ENCODE measurements around the gene PYGB.

Gene PYGB

DNA sequence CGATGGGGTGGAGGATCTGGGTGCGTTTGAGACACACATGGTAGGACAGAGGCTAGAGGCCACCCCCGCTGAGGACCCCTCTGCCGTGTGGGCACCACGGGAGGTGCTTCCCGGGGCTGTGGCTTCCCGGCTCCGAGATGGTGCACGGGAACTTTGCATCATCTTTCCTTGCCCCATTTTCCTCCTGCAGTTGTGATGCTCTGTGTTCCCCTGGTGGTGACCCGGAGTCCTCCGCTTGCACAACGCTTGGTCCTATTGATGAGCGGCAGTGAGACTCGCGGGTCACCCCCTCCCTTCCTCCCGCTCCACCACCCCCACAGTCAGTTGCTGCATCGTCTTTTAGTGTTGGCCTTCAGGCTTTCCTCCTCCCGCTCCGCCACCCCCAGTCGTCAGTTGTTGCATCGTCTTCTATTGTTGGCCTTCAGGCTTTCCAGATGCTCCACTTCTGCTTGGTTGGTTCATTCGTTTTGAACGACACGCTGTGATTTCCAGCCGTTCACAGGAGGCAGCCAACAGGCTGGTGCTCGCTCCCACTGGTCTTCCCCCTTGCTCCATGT lies 37.3 kb downstream of the PYGB start:
- Histone ChIP-seq H3K36me3 (ENCODE audit: insufficient read depth, low read depth, low read length) (peaks cover 82% of the 10 kb centered on the region), H3K9ac (ENCODE audit: low read depth, low read length) (no peak overlapping the region), H3K4me3 (ENCODE audit: low read length) (no peak overlapping the region), H3K27me3 (ENCODE audit: insufficient read depth, low read length) (no peaks in the 10 kb centered on the region), H3K27ac (ENCODE audit: low read length) (no peak overlapping the region), H3K9me3 (ENCODE audit: insufficient read depth, low read depth, low read length) (no peaks in the 10 kb centered on the region), H3K4me1 (ENCODE audit: insufficient read depth, low read length) (no peaks in the 10 kb centered on the region)

DNA sequence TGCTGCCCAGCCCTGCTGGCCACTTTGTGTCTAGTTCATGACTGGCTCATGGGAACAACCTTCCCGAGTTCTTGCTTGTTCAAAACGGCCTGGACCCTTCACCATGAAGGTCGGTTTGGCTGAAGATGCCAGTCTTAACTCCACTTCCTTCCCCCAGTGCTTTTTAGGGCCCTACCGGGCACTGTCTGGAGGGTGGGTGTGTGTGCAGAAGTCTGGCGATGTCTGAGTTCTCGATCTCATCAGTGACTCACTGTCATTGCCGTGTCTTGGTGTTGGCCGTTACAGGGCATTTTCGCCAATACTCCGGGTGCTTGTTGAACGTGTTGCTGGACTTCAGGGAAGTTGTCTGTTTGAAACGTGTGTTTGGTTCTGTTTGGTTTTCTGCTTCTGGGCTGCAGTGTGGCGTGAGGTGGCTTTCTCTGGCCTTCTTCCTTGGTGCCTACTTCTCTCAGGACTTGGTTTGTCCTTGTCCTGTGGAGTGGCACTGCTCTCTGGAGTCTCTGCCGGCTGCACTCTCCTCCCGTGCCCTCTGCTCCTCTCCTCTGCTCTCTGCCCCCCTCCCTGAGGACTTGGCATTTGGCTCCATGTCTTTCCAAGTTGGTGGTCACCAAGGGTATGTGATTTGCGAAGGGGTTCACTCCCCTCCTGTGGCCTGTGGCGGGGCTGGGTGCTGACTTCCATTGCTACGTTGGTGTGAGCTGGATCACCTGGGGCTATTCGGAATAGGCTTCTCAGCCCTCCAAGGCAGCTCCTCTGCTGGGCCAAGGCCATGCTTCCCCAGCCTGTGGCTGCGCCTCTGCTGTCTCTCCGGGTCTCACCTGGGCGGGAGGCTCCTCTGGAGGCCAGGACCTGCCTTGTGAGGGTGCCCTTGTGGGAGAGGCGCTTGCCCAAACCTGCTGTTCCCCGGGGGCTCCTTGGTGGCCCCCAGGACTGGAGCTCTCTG lies 38.2 kb downstream of the PYGB start:
- Histone ChIP-seq H3K9ac (ENCODE audit: low read depth, low read length) (no peak overlapping the region), H3K27me3 (ENCODE audit: insufficient read depth, low read length) (no peaks in the 10 kb centered on the region), H3K4me1 (ENCODE audit: insufficient read depth, low read length) (no peaks in the 10 kb centered on the region), H3K9me3 (ENCODE audit: insufficient read depth, low read depth, low read length) (no peaks in the 10 kb centered on the region), H3K27ac (ENCODE audit: low read length) (no peak overlapping the region), H3K4me3 (ENCODE audit: low read length) (no peak overlapping the region), H3K36me3 (ENCODE audit: insufficient read depth, low read depth, low read length) (peaks cover 80% of the 10 kb centered on the region)

- Histone ChIP-seq H3K4me1 (ENCODE audit: insufficient read depth, low read length) (no peaks in the 10 kb centered on the region), H3K9ac (ENCODE audit: low read depth, low read length) (no peak overlapping the region), H3K4me3 (ENCODE audit: low read length) (no peak overlapping the region), H3K27me3 (ENCODE audit: insufficient read depth, low read length) (no peaks in the 10 kb centered on the region), H3K9me3 (ENCODE audit: insufficient read depth, low read depth, low read length) (no peaks in the 10 kb centered on the region), H3K36me3 (ENCODE audit: insufficient read depth, low read depth, low read length) (peaks cover 83% of the 10 kb centered on the region), H3K27ac (ENCODE audit: low read length) (no peak overlapping the region)
Observed at GRCh38 chr20:25286917-25287316, 39.0 kb downstream of the PYGB start.

DNA sequence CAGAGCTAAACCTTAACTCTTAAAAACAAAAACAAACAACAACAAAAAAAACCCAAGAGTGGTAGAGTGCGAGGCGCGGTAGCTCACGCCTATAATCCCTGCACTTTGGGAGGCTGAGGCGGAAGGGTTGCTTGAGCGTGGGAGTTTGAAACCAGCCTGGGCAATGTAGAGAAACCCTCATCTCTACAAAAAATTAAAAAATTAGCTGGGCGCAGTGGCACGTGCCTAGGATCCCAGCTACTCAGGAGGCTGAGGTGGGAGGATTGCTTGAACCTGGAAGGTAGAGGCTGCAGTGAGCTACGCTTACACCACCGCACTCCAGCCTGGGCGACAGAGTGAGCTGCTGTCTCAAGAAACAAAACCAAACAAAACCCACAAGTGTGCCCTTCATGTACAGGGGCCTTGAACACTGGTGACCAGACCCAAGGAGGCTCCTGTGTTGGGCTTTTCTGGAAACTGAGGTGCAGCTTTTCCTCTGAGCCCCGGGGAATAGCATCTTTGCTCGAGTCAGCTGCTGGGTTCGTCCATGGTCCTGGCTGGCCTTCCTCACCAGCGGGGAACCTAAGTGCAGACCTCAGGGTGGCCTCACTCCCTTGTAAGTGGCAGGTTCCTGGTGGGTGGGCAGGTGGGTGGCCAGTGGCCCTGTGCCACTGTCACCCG lies 39.9 kb downstream of the PYGB start:
- H3K27ac ChIP-seq (ENCODE audit: low read length): no peak overlapping the region
- H3K9ac ChIP-seq (ENCODE audit: low read depth, low read length): no peak overlapping the region
- peaks cover 78% of the 10 kb centered on the region for H3K36me3 ChIP-seq (ENCODE audit: insufficient read depth, low read depth, low read length)
- no peaks in the 10 kb centered on the region for H3K9me3 ChIP-seq (ENCODE audit: insufficient read depth, low read depth, low read length)
- no peaks in the 10 kb centered on the region for H3K27me3 ChIP-seq (ENCODE audit: insufficient read depth, low read length)
- no peaks in the 10 kb centered on the region for H3K4me1 ChIP-seq (ENCODE audit: insufficient read depth, low read length)
- H3K4me3 ChIP-seq (ENCODE audit: low read length): no peak overlapping the region

DNA sequence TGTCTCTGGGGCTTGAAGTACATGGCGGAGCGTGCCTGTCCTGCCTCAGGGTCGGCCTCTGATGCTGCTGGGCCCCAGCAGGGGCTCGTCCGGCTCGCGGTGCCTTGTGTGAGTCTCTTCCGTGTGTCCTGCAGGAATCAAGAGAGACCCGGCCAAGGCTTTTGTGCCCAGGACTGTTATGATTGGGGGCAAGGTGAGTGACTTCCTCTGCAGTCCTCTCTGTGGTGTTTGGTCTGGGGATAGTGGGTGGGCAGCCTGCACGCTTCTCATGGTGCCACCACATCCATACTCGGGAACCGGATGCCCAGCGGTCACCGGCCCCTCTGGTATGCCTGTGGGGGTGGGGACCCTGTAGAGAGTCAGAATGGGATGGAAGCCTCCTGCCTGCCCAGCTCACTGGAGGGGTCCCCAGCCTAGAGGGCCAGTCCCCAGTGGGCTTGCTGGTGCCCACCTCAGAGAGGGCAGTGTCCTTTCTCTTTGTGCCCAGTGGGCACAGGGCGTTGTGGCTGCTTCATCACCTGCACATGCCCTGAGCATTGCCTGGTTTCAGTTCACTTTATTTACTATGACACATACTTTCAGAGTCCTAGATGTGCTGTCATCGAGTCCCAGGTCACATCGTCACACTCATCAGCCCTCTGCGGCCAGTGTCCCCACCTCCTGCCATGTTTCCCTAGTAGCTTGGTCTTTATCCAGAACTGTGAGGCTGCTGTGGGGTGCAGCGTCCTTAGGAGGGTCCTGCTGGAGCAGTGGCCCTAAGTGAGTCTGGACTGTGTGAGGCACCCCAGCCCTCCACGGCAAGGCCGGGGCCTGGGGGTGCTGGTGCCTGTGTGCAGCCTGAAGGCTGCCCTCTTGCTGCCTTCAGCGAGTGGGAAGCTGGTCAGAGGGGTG lies 40.7 kb downstream of the PYGB start:
- no peaks in the 10 kb centered on the region for H3K4me1 ChIP-seq (ENCODE audit: insufficient read depth, low read length)
- no peak overlapping the region for H3K27ac ChIP-seq (ENCODE audit: low read length)
- H3K27me3 ChIP-seq (ENCODE audit: insufficient read depth, low read length): no peaks in the 10 kb centered on the region
- no peak overlapping the region for H3K4me3 ChIP-seq (ENCODE audit: low read length)
- H3K9ac ChIP-seq (ENCODE audit: low read depth, low read length): no peak overlapping the region
- no peaks in the 10 kb centered on the region for H3K9me3 ChIP-seq (ENCODE audit: insufficient read depth, low read depth, low read length)
- H3K36me3 ChIP-seq (ENCODE audit: insufficient read depth, low read depth, low read length): peaks cover 73% of the 10 kb centered on the region

- Histone ChIP-seq H3K9me3 (ENCODE audit: insufficient read depth, low read depth, low read length) (no peaks in the 10 kb centered on the region), H3K4me1 (ENCODE audit: insufficient read depth, low read length) (0 out of 2 replicates have a peak, but pooled peaks cover 3% of the 10 kb centered on the region), H3K36me3 (ENCODE audit: insufficient read depth, low read depth, low read length) (peaks cover 58% of the 10 kb centered on the region), H3K9ac (ENCODE audit: low read depth, low read length) (no peak overlapping the region), H3K4me3 (ENCODE audit: low read length) (no peak overlapping the region), H3K27me3 (ENCODE audit: insufficient read depth, low read length) (no peaks in the 10 kb centered on the region), H3K27ac (ENCODE audit: low read length) (no peak overlapping the region)
Observed at GRCh38 chr20:25289886-25290597, 42.2 kb downstream of the PYGB start.

GRCh38 chr20:25290646-25291431 lies 43.0 kb downstream of the PYGB start:
- 0 out of 2 replicates have a peak, but pooled peaks cover 3% of the 10 kb centered on the region for H3K4me1 ChIP-seq (ENCODE audit: insufficient read depth, low read length)

DNA sequence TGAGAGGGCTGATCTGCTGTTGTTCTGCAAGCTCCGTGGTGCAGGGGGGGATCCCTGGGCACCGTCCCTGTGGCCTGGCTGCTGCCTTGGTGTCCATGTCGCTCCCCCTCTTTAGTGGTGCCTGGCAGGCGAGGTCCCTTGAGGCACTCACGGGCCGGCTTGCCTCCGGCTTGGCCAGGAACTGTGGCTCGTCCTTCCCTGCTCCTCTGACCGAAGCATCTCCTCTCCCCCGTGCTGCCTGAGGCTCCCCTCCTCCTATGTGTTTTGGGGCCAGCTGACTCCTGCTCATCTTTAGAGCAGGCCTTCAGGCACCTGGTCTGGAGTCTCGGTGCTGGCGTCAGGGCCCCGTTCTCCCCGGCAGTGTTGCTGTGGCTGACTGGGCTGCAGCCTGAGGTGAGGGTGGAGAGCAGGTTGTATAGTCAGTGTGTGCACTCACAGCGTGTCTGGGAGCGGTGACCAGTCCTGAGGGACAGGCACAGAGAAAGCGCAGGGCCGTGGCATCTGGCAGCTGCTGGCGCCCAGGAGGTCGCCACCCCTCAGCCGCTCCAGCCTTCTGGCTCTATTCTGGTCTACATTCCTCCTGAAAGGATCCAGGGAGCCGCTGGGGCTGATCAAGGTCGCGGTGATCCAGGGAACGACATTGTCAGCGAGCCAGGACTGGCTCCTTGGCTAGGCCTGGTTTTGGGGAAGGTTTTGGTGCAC lies 43.7 kb downstream of the PYGB start:
- Histone ChIP-seq H3K4me3 (ENCODE audit: low read length) (no peak overlapping the region), H3K27me3 (ENCODE audit: insufficient read depth, low read length) (no peaks in the 10 kb centered on the region), H3K9me3 (ENCODE audit: insufficient read depth, low read depth, low read length) (no peaks in the 10 kb centered on the region), H3K9ac (ENCODE audit: low read depth, low read length) (no peak overlapping the region), H3K36me3 (ENCODE audit: insufficient read depth, low read depth, low read length) (peaks cover 50% of the 10 kb centered on the region), H3K4me1 (ENCODE audit: insufficient read depth, low read length) (0 out of 2 replicates have a peak, but pooled peaks cover 3% of the 10 kb centered on the region), H3K27ac (ENCODE audit: low read length) (no peak overlapping the region)

More at GRCh38 chr20:25290646-25291431, 43.0 kb downstream of the PYGB start:
- Histone ChIP-seq H3K4me3 (ENCODE audit: low read length) (no peak overlapping the region), H3K27me3 (ENCODE audit: insufficient read depth, low read length) (no peaks in the 10 kb centered on the region), H3K27ac (ENCODE audit: low read length) (no peak overlapping the region), H3K9ac (ENCODE audit: low read depth, low read length) (no peak overlapping the region), H3K9me3 (ENCODE audit: insufficient read depth, low read depth, low read length) (no peaks in the 10 kb centered on the region), H3K36me3 (ENCODE audit: insufficient read depth, low read depth, low read length) (peaks cover 50% of the 10 kb centered on the region)

- 0 out of 2 replicates have a peak, but pooled peaks cover 3% of the 10 kb centered on the region for H3K4me1 ChIP-seq (ENCODE audit: insufficient read depth, low read length)
- no peaks in the 10 kb centered on the region for H3K27me3 ChIP-seq (ENCODE audit: insufficient read depth, low read length)
- H3K36me3 ChIP-seq (ENCODE audit: insufficient read depth, low read depth, low read length): peaks cover 51% of the 10 kb centered on the region
- H3K9me3 ChIP-seq (ENCODE audit: insufficient read depth, low read depth, low read length): no peaks in the 10 kb centered on the region
- H3K4me3 ChIP-seq (ENCODE audit: low read length): no peak overlapping the region
- H3K27ac ChIP-seq (ENCODE audit: low read length): no peak overlapping the region
- no peak overlapping the region for H3K9ac ChIP-seq (ENCODE audit: low read depth, low read length)
Observed at GRCh38 chr20:25292176-25292891, 44.4 kb downstream of the PYGB start.

All from iPS-20b (cell line).